Daoy (cell line): ENCODE measurements around the gene FGD6. TPM values are rescaled to one million over a fixed set of nuclear protein-coding genes. Genes with fewer than 3 reads are reported as not detected.
"Not testable (repeated sequence)": the region's sequence is repeated elsewhere in the genome, so short reads cannot be mapped to it uniquely, and the experiment has no call there.

Source experiments
- DNase-seq: peaks from one replicate; pipeline ENCODE4 v3.0.0-alpha.2; 2015; ENCODE audit warnings: low read depth
- total RNA-seq: library from RNA; depleted of rRNA; stranded (reverse); fragments of >200 nt; shearing (Covaris generic); gene quantifications from 2 replicates; pipeline ENCODE4 v1.2.3, GENCODE V29; 2014

Gene FGD6
- total RNA-seq, 1 experiment from 2014 or later, result 12.3 TPM

- no peak for DNase-seq
Observed at GRCh38 chr12:95126076-95126475, 91.2 kb downstream of the FGD6 start.

- DNase-seq, result no peak
Observed at GRCh38 chr12:95124106-95124505, 93.2 kb downstream of the FGD6 start.

- DNase-seq, result peak; percentile 53
Observed at GRCh38 chr12:95118788-95119179, 98.5 kb downstream of the FGD6 start.

- peak; percentile 86 for DNase-seq
Observed at GRCh38 chr12:95118138-95118787, 99.0 kb downstream of the FGD6 start.

GRCh38 chr12:95117178-95117599, 100.1 kb downstream of the FGD6 start:
- DNase-seq, result peak; percentile 71

- no peak for DNase-seq
Observed at GRCh38 chr12:95116773-95117172, 100.5 kb downstream of the FGD6 start.

GRCh38 chr12:95116341-95116740, 100.9 kb downstream of the FGD6 start:
- no peak for DNase-seq

- DNase-seq, result no peak
Observed at GRCh38 chr12:95115641-95116040, 101.6 kb downstream of the FGD6 start.

- DNase-seq, result no peak
Observed at GRCh38 chr12:95114766-95115405, 102.4 kb downstream of the FGD6 start.

- no peak for DNase-seq
Observed at GRCh38 chr12:95107362-95107761, 109.9 kb downstream of the FGD6 start.

- no peak for DNase-seq
Observed at GRCh38 chr12:95105540-95105939, 111.7 kb downstream of the FGD6 start.

GRCh38 chr12:95104919-95105452, 112.3 kb downstream of the FGD6 start:
- DNase-seq, result no peak

- DNase-seq, result peak; percentile 93
Observed at GRCh38 chr12:95102916-95103671, 114.2 kb downstream of the FGD6 start.

- DNase-seq, result not testable (repeated sequence)
Observed at GRCh38 chr12:95101957-95102356, 115.3 kb downstream of the FGD6 start.

- DNase-seq, result peak; percentile 28
Observed at GRCh38 chr12:95100264-95101190, 116.7 kb downstream of the FGD6 start.

GRCh38 chr12:95099270-95099790, 117.9 kb downstream of the FGD6 start:
- no peak for DNase-seq

GRCh38 chr12:95096852-95097251, 120.4 kb downstream of the FGD6 start:
- DNase-seq, result peak; percentile 79

GRCh38 chr12:95096378-95096777, 120.9 kb downstream of the FGD6 start:
- DNase-seq, result no peak

- DNase-seq, result not testable (repeated sequence)
Observed at GRCh38 chr12:95095866-95096265, 121.4 kb downstream of the FGD6 start.

GRCh38 chr12:95089462-95089861, 127.8 kb downstream of the FGD6 start:
- DNase-seq, result no peak

- no peak for DNase-seq
Observed at GRCh38 chr12:95088379-95088778, 128.9 kb downstream of the FGD6 start.
